Testis (tissue), 3 donors: ENCODE results near the gene SUPT3H. TPM values are rescaled to one million over a fixed set of nuclear protein-coding genes. Genes with fewer than 3 reads are reported as not detected.

Source experiments
- DNase-seq: peaks from one replicate; pipeline ENCODE4 v3.0.0-alpha.2; 2019
- H3K27ac ChIP-seq, 2 donors: fragments of 200-600 bp; sonication (generic); one replicate each; pipeline ENCODE4 v1.5.1; 2019
- H3K27me3 ChIP-seq: fragments of 200-600 bp; sonication (generic); one replicate; pipeline ENCODE4 v1.5.1; 2019
- H3K36me3 ChIP-seq: fragments of 200-600 bp; sonication (generic); one replicate; pipeline ENCODE4 v1.5.1; 2017; ENCODE audit warnings: low read depth; ENCODE audit errors: missing control alignments
- H3K4me1 ChIP-seq: fragments of 200-600 bp; sonication (generic); one replicate; pipeline ENCODE4 v1.5.1; 2019
- H3K4me3 ChIP-seq, 2 donors: fragments of 200-600 bp; sonication (generic); one replicate each; pipeline ENCODE4 v1.5.1; 2017 to 2019
- H3K9me3 ChIP-seq: fragments of 200-600 bp; sonication (generic); one replicate; pipeline ENCODE4 v1.5.1; 2017
- POLR2A ChIP-seq: fragments of 450-650 bp; IDR thresholded peaks from one replicate; pipeline ENCODE4 v1.6.1; 2017; ENCODE audit warnings: antibody characterized with exemption, mild to moderate bottlenecking, moderate library complexity
- WGBS, 2 donors: methylation state at CpG; one replicate each; pipeline ENCODE4 v1.1.5; 2018; 5-methylcytosine and 5-hydroxymethylcytosine counted together
- intact Hi-C: fragments of 100-400 bp; cut with DNase I; formaldehyde crosslinking; loops from one replicate; pipeline ENCODE4 v1.15.1; 2023; ENCODE audit warnings: low total_unique reads
- polyA plus RNA-seq: library from polyadenylated mRNA; stranded (reverse); fragments of 350-450 nt; fragmentation: Illumina TruSeq; extraction: RNeasy Lipid Tissue Mini Kit (QIAGEN cat#74804); gene quantifications from one replicate; pipeline ENCODE4 v1.2.3, GENCODE V29; 2014; ENCODE audit warnings: low read depth, low replicate concordance; ENCODE audit not compliant: insufficient read depth
- total RNA-seq, 2 donors: library from RNA; depleted of rRNA; stranded (reverse); fragments of >200 nt; gene quantifications; one replicate each; pipeline ENCODE4 v1.2.3, GENCODE V29; 2016
- TF ChIP-seq, protein P1 (sequence below), 3 experiments: fragments of 450-650 bp in 2 of 3; fragments of 200-600 bp in 1 of 3; sonication (generic) in 1 of 3; IDR thresholded peaks; one replicate each; pipeline ENCODE4 v1.5.1; 2016 to 2019; ENCODE audit warnings: antibody characterized with exemption in 3 of 3, mild to moderate bottlenecking in 2 of 3, moderate library complexity in 1 of 3

SUPT3H gene
- total and polyA plus RNA-seq, 3 donors from 2014 or later = 29.4 to 35.9 (median 30.8) TPM

- Histone ChIP-seq H3K9me3 (no peaks in the 10 kb centered on the region), H3K27ac (no peak overlapping the region), H3K4me3 (no peak overlapping the region), H3K36me3 (no peaks in the 10 kb centered on the region), H3K27me3 (no peaks in the 10 kb centered on the region), H3K4me1 (no peaks in the 10 kb centered on the region)
- DNase-seq = no peak
- intact Hi-C loops = no loop called here
- TF ChIP-seq POLR2A = no peak
- TF ChIP-seq, protein P1, sequence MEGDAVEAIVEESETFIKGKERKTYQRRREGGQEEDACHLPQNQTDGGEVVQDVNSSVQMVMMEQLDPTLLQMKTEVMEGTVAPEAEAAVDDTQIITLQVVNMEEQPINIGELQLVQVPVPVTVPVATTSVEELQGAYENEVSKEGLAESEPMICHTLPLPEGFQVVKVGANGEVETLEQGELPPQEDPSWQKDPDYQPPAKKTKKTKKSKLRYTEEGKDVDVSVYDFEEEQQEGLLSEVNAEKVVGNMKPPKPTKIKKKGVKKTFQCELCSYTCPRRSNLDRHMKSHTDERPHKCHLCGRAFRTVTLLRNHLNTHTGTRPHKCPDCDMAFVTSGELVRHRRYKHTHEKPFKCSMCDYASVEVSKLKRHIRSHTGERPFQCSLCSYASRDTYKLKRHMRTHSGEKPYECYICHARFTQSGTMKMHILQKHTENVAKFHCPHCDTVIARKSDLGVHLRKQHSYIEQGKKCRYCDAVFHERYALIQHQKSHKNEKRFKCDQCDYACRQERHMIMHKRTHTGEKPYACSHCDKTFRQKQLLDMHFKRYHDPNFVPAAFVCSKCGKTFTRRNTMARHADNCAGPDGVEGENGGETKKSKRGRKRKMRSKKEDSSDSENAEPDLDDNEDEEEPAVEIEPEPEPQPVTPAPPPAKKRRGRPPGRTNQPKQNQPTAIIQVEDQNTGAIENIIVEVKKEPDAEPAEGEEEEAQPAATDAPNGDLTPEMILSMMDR (IDR thresholded peaks at IDR 0.05) = no peak
- 100% methylated on average over 3 of the region's 3 CpGs for WGBS, 2 donors
Observed at GRCh38 chr6:44972709-44973108, 405.0 kb downstream of the SUPT3H start.

DNA sequence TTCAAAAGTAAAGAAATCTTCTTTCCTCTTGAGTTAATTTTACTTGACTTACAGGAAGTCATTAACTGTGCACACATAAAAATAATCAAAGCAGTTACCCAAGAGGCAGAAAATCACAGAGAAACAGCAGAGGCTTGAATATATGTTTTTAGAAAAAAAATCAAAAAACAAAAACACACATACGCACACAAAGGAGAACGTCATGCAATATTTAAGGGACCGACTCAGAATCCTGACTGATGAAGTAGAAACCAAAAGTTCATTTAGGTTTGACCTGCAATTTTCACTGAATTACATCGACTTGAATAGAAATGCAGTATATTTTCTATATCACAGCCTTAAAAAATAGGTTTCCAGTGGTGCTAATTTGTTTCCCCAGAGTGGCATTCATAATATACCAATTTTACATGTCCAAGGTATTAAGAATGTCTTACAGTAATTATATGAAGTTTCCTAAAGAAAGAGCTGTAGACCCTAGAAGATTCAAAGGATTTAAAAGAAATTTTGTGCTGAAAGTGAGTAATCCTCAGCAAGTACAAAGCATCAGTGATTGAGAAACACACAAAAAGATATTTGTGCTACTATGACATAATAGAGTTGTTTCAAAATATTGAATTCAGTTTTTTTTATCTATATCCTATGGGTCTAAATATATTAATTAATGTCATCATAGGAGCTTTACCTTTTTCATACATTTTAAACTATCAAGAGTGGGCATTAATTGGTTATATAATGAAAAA is 408.1 kb downstream of the SUPT3H start:
- 68 to 87% methylated on average over 4 of the region's 4 CpGs for WGBS, 2 donors

GRCh38 chr6:44967481-44967880 is 410.3 kb downstream of the SUPT3H start:
- Histone ChIP-seq H3K9me3 (no peaks in the 10 kb centered on the region), H3K27ac (no peak overlapping the region), H3K4me1 (no peaks in the 10 kb centered on the region), H3K27me3 (no peaks in the 10 kb centered on the region), H3K4me3 (no peak overlapping the region), H3K36me3 (no peaks in the 10 kb centered on the region)
- no peak for DNase-seq
- intact Hi-C loops = no loop called here
- WGBS, 2 donors = 85 to 100% methylated on average over 1 of the region's 1 CpG
- TF ChIP-seq, protein P1 (IDR thresholded peaks at IDR 0.05) = no peak
- no peak for TF ChIP-seq POLR2A

More for the DNA sequence above, 408.1 kb downstream of the SUPT3H start:
- intact Hi-C loops = no loop called here
- TF ChIP-seq, protein P1 (IDR thresholded peaks at IDR 0.05) = no peak
- no peak for TF ChIP-seq POLR2A
- Histone ChIP-seq H3K36me3 (no peaks in the 10 kb centered on the region), H3K9me3 (no peaks in the 10 kb centered on the region), H3K4me3 (no peak overlapping the region), H3K27me3 (no peaks in the 10 kb centered on the region), H3K27ac (no peak overlapping the region), H3K4me1 (no peaks in the 10 kb centered on the region)
- no peak for DNase-seq

DNA sequence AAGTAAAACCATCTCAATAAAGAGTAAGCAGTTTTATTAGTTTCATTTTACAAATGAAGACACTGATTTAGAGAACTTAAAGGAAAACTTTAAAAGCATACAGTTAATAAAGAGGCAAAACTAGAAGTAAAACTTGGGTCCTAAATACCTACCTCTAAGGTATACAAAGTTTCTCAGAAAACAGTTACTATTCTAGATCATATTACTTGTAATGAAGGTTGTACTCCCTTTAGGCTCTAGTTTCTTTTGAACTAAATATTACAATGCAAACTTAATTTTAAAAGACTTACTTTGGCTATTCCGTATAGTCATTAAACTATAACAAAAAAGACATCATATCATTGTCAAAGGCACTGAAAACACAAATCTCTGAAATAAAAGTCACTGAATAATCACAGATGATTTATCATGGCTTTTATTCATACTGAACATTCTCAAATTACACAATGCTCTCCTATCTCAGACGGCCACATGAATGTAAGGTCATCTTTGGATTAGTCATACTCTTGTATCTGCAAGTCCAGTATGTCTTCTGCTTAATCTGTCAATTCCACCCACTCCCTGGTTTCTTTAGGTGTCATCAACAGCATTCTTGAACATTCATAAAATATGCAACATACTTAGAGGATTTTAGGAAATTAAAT is 411.2 kb downstream of the SUPT3H start:
- no peak for DNase-seq
- TF ChIP-seq, protein P1 (IDR thresholded peaks at IDR 0.05) = no peak
- TF ChIP-seq POLR2A = no peak
- Histone ChIP-seq H3K9me3 (no peaks in the 10 kb centered on the region), H3K4me3 (no peak overlapping the region), H3K36me3 (no peaks in the 10 kb centered on the region), H3K27me3 (no peaks in the 10 kb centered on the region), H3K4me1 (no peaks in the 10 kb centered on the region), H3K27ac (no peak overlapping the region)
- intact Hi-C loops = no loop called here
- WGBS, 2 donors = 58 to 61% methylated on average over 2 of the region's 2 CpGs
